DMS 273 treated with DMSO at 0.1 percent for 48 hours (cell line): ENCODE data around the gene KIAA1671.

Experiments
- DNase-seq: peaks from one replicate; lab custom pipeline; 2025; lab: John Stamatoyannopoulos, UW

The KIAA1671 gene

DNA sequence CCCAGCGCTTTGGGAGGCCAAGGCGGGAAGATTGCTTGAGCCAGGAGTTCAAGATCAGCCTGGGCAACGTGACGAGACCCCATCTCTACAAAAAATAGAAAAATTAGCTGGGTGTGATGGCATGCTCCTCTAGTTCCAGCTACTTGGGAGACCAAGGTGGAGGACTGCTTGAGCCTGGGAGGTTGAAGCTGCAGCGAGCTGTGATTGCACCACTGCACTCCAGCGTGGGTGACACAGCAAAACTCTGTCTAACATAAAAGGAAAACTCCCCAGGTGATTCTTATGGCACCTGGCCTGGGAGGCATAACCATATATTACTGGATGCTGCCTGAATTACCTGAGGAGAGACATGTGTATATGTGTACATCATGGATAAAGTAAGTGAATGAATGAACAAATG lies 29.1 kb downstream of the KIAA1671 start:
- no peak for DNase-seq

GRCh38 chr22:24982301-24983056 lies 30.0 kb downstream of the KIAA1671 start:
- no peak for DNase-seq

GRCh38 chr22:24983151-24983550 lies 30.6 kb downstream of the KIAA1671 start:
- no peak for DNase-seq

GRCh38 chr22:24984122-24984521 lies 31.6 kb downstream of the KIAA1671 start:
- no peak for DNase-seq

- no peak for DNase-seq
Observed at GRCh38 chr22:24985826-24986214, 33.3 kb downstream of the KIAA1671 start.

- no peak for DNase-seq
Observed at GRCh38 chr22:24986816-24987215, 34.3 kb downstream of the KIAA1671 start.

- DNase-seq, result no peak
Observed at GRCh38 chr22:24989135-24989534, 36.6 kb downstream of the KIAA1671 start.

DNA sequence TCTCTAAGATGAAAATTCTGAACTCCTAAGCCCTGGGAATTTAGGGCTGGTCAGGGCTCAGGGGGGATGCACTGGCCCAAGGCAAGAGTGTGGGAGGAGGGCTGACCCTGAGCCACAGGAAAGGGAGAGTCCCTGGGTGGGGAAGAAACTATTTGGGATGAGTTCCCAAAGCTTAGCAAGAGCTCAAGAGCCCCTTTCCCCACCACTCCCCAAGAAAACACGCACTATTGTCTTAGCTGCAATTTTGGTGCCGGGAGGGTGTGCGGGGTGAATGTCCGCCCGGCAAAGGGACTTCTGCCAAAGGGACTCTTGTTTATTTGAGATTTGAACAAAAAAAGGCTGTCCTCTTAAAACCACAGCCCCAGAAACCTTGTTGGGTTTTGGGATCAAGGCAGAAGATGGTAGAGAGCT lies 37.0 kb downstream of the KIAA1671 start:
- DNase-seq, result no peak

- DNase-seq, result no peak
Observed at GRCh38 chr22:24990344-24990905, 37.9 kb downstream of the KIAA1671 start.

DNA sequence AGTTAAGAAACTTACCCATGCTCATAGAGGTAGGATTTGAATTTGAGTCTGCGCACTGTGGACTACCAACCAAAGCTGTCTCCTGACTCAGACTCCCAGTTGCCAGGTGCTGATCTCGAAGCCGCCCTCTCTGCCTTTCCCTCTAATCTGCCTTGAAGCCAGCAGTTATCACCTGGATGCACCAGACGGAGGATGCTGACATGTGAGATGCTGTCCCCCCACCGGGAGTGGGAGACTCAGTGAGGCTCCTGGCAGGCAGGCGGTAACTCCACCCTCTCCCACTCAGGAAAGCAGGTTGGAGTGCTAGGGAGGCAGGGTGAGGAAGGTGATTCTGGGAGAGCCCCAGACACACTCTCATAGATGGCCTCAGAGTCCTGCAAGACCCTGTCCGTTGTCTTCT lies 40.4 kb downstream of the KIAA1671 start:
- DNase-seq, result no peak

DNA sequence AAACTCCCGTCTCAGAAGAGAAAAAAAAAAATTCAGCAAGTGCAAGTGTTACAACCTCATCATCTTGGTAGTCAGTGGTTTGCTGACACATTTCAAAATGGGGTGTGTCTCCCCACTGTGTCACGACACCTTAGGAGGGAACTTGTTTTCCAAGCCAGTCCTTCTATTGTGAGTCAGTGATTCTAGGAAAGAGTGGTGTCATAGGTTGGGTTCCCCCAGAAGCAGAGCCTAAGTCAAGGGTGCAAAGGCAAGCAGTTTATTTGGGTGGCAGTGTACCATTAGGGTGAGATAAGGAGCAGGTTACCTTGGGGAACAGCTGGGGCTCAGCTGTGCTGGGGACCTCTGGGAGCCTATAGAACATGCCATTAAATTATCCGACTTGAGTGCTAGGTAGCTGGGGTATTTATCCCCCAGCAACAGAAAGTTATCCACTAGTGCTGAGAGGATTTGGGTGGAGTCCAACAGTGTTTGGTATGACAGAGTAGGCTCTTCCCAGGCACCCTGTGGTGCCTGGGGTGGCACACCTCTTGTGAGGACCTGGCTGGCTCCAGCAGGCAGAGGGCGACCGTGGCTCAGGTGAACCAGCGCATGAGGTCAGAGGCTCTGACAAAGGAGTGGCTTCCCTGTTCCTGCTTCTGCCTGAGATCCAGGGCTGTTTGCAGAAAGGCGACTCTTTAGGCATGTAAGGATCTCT lies 41.7 kb downstream of the KIAA1671 start:
- DNase-seq, result no peak

DNA sequence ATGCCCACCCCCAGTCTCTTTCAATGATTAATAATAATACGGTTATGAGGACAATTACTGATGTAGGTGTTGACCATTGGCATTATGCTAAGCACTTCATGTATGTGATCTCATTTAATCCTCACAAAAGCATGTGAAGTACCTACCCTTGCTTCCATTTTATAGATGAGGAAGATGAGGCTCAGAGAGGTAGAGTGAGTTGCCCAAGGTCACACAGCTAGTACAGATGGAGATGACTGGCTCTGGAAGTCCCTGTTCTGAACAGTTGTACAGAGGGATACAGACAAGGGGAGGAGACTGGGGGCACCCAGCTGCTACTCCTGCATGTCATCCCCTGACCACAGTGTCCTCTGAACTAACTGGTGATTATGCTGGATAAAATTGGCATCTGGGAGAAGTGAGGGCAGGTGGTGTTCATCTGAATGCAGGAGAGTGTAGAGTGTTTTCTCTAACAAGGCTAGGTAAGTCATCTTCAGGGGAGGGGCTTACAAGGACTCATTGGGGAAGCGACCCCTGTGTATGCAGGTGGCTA lies 43.2 kb downstream of the KIAA1671 start:
- DNase-seq, result no peak

- DNase-seq, result no peak
Observed at GRCh38 chr22:24996420-24996952, 44.0 kb downstream of the KIAA1671 start.

DNA sequence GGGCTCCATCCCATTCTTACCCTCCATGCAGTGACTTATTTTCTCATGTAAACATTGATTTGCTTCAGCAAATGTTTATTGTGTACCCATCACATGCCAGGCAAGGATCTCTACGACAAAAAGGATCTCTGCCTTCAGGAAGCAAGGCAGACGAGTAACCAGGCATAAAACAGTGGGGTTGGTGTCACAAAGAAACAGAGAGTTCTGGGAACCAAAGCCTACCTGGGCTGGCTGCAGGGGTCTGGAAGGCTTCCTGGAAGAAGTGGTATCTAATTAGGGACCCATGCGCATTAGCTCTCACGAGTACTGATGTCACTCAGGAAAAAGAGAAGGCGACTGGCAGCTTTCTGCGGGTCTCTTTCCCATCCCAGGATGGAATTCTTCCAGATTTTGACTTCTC lies 44.5 kb downstream of the KIAA1671 start:
- no peak for DNase-seq

DNA sequence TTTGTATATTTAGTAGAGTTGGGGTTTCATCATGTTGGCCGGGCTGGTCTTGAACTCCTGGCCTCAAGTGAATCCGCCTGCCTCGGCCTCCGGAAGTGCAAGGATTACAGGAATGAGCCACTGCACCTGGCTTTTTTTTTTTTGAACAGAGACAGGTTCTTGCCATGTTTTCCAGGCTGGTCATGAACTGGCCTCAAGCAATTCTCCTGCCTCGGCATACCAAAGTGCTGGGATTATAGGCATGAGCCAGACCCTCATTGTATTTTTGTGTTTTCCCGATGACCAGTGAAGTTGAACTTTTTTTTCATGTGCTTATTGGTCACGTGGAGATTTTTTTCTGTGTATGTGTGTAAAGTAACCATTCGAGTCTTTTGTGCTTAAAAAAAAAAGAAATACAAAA lies 48.2 kb downstream of the KIAA1671 start:
- DNase-seq, result no peak

- no peak for DNase-seq
Observed at GRCh38 chr22:25002241-25002985, 49.9 kb downstream of the KIAA1671 start.

GRCh38 chr22:25006354-25006753 lies 53.8 kb downstream of the KIAA1671 start:
- DNase-seq, result no peak

GRCh38 chr22:25007444-25008106 lies 55.1 kb downstream of the KIAA1671 start:
- no peak for DNase-seq

DNA sequence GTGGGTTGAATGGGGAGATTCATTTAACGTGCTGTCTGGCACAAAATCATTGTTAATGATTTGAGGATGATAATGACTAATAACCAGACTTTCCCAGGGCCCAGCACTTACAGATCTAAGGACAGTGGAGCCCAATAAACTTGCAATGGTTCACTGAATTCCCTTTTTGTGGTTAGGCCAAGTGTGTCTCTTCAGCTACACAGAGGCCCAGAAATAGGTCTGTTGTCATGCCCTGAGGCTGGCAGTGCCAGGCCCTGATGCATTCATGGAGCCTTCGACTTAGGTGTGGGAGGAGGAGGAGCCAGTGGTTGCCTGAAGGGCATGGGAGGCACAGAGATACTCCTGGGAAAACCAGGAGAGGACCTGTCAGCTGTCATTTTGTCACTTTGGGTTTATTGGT lies 56.1 kb downstream of the KIAA1671 start:
- no peak for DNase-seq

DNA sequence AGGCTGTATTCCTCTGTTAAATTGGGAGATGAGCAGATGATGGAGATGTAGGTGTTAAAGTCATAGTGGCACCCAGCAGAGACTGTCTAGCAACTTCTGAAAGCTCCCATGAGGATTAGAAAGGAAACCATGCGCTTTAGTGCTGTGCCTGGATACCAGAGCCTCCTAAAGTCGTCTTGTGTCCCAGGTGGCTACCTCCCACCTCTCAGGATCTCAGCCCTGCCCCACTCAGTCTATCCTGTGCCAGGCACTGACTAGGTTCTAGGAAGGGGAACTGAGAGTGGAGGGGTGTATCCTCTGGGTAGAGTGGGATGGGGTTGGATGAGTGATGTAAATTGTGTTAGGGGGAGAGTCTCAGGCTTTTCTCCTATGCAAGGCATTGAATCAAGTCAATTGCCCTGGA lies 60.2 kb downstream of the KIAA1671 start:
- no peak for DNase-seq

DNA sequence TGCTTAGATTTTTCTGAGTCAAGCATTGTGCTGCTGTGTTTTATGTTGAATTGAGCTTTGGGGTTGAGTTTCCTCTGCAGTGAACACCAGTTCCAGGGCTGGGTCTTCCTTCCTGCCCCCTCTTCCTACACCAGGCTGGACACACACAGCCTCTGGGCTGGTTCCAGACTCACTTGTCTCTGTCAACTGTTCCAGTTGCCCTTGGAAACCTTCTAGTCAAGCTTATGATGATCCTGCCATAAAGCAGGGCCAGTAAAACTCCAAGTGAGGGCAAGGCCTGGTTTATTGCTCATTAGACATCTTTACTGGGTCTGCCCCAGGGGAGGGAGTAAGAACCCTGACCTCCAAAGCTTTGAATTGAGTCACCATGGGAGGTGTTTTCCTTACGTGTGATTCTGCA lies 61.1 kb downstream of the KIAA1671 start:
- no peak for DNase-seq
